ENCODE data around the gene PRKCE. TPM values are rescaled to one million over a fixed set of nuclear protein-coding genes. Genes with fewer than 3 reads are reported as not detected.

The PRKCE gene
- total RNA-seq, 1 donor from 2014 or later, result 4.6 TPM

DNA sequence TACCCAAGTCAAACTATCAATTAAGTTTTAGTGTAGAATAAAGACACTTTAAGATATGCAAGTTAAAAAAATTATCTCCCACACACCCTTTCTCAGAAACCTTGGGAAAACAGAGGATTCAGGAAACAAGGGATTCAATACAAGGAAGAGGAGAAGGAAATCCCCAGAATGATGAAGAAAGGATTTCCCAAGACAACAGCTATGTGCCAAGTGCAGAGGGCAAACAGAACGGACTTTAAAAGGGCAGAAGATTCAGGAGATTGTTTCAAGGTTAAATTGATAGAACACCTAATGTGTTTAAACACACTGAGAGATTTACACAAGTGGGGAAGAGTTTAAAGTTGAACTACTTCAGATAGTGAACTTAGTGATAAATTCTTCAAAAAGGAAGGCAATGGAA is 574.3 kb downstream of the PRKCE start:
- no peak for TF ChIP-seq CTCF (IDR thresholded peaks at IDR 0.05)
- no peak overlapping the region for H3K27ac ChIP-seq
- H3K4me1 ChIP-seq, result peaks cover 0 to 12% of the 10 kb centered on the region in 2 donors
- H3K9me3 ChIP-seq, result no peaks in the 10 kb centered on the region
- no peak overlapping the region for H3K4me3 ChIP-seq
- H3K27me3 ChIP-seq, result no peaks in the 10 kb centered on the region
- DNase-seq (ENCODE audit: low spot score in 2 of 2), result no peak
- no peaks in the 10 kb centered on the region for H3K36me3 ChIP-seq
- intact Hi-C loops (cut with DNase I), result loop anchor here (5.0 kb wide), 1 partner anchor 162 kb away; no protein-coding TSS in a partner anchor

- Histone ChIP-seq H3K4me1 (peaks cover 0 to 13% of the 10 kb centered on the region in 2 donors), H3K36me3 (no peaks in the 10 kb centered on the region), H3K4me3 (no peak overlapping the region), H3K9me3 (no peaks in the 10 kb centered on the region), H3K27me3 (no peaks in the 10 kb centered on the region), H3K27ac (no peak overlapping the region)
- DNase-seq (ENCODE audit: low spot score in 2 of 2), result no peak
- intact Hi-C loops (cut with DNase I), result loop anchor here (5.0 kb wide), 1 partner anchor 161 kb away; no protein-coding TSS in a partner anchor
- no peak for TF ChIP-seq CTCF (IDR thresholded peaks at IDR 0.05)
These were observed 575.1 kb downstream of the PRKCE start for GRCh38 chr2:46226620-46227019.

- Histone ChIP-seq H3K4me1 (peaks cover 0 to 13% of the 10 kb centered on the region in 2 donors), H3K9me3 (no peaks in the 10 kb centered on the region), H3K36me3 (no peaks in the 10 kb centered on the region), H3K27me3 (no peaks in the 10 kb centered on the region), H3K4me3 (no peak overlapping the region), H3K27ac (no peak overlapping the region)
- DNase-seq (ENCODE audit: low spot score in 2 of 2), result no peak
- no peak for TF ChIP-seq CTCF (IDR thresholded peaks at IDR 0.05)
- intact Hi-C loops (cut with DNase I), result loop anchor here (5.0 kb wide), 1 partner anchor 160 kb away; no protein-coding TSS in a partner anchor
These were observed 575.5 kb downstream of the PRKCE start for GRCh38 chr2:46227022-46227421.

DNA sequence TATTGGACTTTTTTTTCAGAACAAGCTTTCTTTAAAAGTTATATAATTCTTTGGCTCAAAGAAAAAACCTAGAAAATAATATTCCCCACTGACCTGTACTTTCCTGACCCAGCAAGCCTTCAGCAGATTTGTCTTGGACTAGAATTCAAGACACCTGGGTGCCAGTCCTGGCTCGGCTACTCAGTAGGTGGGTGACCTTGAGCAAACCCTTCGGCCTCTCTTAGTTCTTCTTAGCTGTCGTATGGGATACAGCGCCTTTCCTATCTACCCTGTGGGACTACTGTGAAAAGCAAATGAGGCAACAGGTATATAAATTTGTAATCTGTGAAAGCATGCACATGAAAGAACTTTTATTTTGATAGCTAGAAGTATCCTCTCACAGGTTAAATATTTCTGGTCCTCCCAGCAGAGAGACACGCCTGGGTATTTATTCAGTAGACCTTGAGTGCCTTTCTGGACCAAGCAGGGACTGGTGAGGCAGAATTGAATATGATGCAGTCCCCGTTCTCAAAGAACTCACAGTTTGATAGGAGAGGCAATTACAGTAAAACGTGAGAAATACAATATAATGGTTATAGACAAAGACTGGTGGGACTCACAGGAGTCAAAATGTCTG is 576.3 kb downstream of the PRKCE start:
- no peaks in the 10 kb centered on the region for H3K36me3 ChIP-seq
- H3K4me1 ChIP-seq, result peaks cover 0 to 13% of the 10 kb centered on the region in 2 donors
- no peaks in the 10 kb centered on the region for H3K9me3 ChIP-seq
- intact Hi-C loops (cut with DNase I), result loop anchor here (5.0 kb wide), 1 partner anchor 160 kb away; no protein-coding TSS in a partner anchor
- H3K27ac ChIP-seq, result no peak overlapping the region
- DNase-seq (ENCODE audit: low spot score in 2 of 2), result no peak
- H3K4me3 ChIP-seq, result no peak overlapping the region
- TF ChIP-seq CTCF (IDR thresholded peaks at IDR 0.05), result no peak
- H3K27me3 ChIP-seq, result no peaks in the 10 kb centered on the region

DNA sequence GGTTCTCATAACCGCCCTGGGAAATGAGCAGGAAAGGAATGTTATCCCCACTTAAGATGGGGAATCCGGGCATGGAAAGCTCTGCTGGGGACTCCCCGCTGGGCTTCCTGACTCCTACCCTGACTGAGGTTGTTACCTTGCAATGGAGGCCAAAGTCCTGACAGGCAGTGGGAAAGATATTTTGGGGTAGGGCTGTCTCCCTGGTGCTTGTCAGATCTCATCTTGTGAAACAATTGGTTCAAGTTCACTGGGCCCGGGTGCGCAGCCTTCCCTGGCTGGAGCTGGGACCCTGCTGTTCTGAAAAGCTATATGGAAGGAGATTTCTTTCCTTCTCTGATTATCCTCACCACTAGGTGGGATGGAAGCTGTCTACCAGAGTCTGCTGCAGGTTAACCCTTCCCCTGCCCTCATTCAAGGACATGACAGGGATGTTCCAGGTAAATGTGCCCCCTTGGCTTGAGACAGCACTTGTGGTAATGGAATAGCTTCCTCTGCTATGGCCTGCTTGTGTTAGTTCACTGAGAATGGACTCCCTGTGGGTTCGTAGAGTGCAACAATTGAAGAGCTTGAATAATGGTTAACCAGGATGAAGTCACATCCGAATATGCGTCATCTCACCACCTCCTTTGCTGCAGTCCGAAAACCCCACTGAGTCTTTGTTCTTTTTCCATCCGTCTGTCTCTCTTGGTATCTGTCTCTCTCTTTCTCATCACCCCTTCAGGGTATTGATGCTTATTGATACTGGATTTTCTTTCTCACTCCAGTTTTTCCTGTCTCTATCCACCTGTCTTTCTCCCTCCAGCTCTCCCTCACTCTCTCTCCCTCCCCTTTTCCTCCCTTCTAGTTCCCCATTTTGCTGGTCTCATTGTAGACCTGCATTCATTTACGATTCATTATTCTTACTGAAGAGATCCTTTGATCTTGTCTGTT is 577.9 kb downstream of the PRKCE start:
- H3K27ac ChIP-seq, result peak overlapping the region in 1 of 2 donors; percentile 42
- no peaks in the 10 kb centered on the region for H3K9me3 ChIP-seq
- peaks cover 0 to 13% of the 10 kb centered on the region in 2 donors for H3K4me1 ChIP-seq
- no peak for DNase-seq (ENCODE audit: low spot score in 2 of 2)
- H3K27me3 ChIP-seq, result no peaks in the 10 kb centered on the region
- intact Hi-C loops (cut with DNase I), result loop anchor here (5.0 kb wide), 3 partner anchors 63 to 158 kb away; no protein-coding TSS in a partner anchor
- no peak overlapping the region for H3K4me3 ChIP-seq
- no peak for TF ChIP-seq CTCF (IDR thresholded peaks at IDR 0.05)
- no peaks in the 10 kb centered on the region for H3K36me3 ChIP-seq

All from ascending aorta (tissue), 2 donors.